HG03159 (cell line): Measurements from ENCODE around the gene CLEC5A.
A peak's percentile ranks its signal among the peaks of the same experiment; 100 is the strongest.
"Not testable (repeated sequence)": the region's sequence is repeated elsewhere in the genome, so short reads cannot be mapped to it uniquely, and the experiment has no call there.

ENCODE experiments used
- ATAC-seq: cut with Tn5 transposase; IDR thresholded peaks from one replicate; pipeline ENCODE4 v1.9.1; 2021; ENCODE audit warnings: mild to moderate bottlenecking, moderate library complexity; ENCODE audit not compliant: unreplicated experiment

The CLEC5A gene

DNA sequence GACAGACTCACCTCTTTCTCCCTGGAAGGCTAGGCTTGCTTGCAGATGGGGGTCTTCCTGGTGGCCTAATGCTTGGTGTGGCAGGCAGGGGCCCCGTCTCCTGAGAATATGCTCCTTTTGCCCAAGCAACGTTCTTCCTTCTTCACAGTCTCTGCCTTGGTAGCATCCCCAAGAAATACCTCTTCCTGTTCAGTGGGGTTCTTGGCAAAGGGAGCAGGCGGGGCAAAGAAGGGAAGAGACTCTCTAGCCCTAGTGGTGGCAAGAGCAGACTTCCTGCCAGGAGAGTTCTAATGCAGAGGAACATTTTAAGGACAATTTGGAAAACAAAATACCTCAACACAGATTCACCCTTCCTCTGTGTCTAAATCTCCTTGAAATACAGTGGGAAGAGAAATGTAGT lies at the start of gene CLEC5A:
TSS of gene CLEC5A (minus strand) at position 179 of the 400 bp plus-strand sequence. CDS start 682 bp downstream, outside the sequence.
- no peak for ATAC-seq

DNA sequence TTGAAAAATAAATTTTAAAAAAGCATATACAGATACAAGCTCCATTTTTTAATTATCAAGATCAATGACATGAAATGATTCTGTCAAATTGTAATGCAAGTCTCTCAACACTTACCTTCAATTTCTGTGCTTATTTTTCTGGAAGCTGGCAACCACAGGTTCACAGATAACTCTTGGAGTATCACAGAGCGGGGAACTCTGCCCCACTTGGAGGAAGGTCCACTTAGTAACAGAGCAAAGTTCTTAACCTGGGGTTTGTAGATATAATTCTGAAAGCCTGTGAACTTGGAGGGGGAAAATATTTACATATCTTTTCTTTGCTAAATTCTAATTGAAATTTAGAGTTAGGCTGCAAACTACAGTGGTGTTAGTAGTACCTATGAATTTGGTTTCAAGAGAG lies 46.6 kb upstream of the CLEC5A start:
- no peak for ATAC-seq

DNA sequence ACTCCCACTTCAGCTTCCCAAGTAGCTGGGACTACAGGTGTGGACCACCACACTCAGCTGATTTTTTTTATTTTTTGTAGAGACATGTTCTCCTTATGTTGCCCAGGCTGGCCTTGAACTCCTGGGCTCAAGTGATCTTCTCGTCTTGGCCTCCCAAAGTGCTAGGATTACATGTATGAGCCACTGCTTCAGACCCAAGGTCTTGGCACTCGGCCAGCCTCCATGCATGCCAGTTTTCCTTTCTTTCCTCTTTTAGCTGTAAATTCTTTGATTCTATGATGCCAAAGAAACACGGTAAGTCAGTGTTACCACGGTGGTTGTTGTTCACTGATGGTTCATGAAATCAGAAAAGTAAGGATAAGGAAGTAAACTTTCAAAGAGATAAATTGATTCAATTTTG lies 45.9 kb upstream of the CLEC5A start:
- ATAC-seq: no peak

DNA sequence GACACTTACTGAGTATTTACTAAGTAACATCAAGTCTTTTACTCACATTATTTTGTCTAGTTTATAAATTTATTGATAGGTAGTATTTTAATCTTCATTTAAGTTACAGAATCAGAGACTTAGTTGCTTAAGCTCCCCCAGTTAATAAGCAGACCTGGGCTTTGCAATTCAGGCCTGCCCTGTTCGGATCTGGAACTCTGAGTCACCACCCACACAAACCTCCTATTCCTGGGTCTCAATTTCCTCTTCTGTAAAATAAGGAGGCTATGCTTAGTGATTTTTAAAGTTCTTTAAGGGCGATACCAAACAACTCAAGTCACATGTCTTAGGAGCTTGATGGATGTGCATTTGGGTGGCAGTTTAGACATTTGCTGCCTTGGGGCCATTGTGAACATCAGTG lies 45.4 kb upstream of the CLEC5A start:
- no peak for ATAC-seq

DNA sequence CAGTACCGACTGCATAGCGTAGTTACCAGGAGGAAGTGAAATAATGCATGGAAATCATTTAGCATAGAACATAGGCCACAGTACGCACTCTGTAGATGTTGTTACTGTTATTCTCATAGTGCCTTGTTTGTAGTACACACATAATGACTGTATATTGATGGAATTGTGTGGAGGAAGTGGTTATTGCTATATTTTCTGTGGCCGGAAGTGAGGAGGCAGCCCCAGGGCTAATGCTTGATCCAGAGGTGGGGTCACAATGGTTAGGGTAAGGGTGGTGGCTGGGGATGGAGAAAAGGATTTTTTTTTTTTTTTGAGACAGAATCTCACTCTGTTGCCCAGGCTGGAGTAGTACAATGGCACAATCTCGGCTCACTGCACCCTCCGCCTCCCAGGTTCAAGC lies 44.4 kb upstream of the CLEC5A start:
- no peak for ATAC-seq

DNA sequence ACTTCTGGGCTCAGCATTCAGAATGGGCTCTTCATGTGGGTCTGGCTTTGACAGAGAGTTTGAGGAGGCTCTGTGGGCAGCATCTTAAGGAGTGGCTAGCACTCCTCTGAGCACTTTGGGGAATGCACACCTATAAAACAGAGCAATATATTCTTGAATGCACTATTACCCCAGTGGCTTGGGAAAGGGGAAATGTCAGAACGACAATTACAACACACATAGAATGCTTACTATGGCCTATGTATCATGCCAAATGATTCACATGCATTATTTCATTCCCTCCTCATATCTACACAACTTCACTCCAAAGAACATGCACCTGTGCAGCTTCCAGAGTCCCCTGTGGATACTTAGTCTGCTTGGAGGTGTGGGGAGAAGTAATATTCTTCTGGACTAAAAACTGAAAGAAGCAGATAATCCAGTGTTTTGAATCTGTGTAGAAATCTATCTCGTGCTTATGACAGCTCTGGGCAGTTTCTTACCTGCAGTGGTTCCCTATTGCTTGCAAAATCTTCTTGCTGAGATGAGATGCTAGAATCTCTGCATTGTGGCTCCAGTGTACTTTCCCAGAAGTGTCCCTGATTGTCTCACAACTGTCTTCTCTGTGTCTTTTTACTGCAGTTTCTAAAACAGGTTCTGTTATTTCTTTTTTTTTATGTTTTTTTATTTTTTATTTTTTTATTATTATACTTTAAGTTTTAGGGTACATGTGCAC lies 43.4 kb upstream of the CLEC5A start:
- no peak for ATAC-seq

DNA sequence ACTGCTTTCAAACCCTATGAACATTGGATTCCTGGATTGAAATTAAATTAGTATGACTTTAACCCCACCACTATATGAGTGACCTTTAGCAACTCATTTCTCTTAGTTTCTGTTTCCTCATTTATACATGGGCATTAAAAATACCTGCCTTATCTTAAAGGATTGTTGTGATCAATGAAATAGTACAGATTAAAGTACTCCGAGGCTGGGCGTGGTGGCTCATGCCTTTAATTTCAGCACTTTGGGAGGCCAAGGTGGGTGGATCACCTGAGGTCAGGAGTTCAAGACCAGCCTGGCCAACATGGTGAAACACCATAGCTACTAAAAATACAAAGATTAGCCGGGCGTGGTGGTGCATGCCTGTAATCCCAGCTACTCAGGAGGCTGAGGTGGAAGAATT lies 41.0 kb upstream of the CLEC5A start:
- ATAC-seq: not testable (repeated sequence)

DNA sequence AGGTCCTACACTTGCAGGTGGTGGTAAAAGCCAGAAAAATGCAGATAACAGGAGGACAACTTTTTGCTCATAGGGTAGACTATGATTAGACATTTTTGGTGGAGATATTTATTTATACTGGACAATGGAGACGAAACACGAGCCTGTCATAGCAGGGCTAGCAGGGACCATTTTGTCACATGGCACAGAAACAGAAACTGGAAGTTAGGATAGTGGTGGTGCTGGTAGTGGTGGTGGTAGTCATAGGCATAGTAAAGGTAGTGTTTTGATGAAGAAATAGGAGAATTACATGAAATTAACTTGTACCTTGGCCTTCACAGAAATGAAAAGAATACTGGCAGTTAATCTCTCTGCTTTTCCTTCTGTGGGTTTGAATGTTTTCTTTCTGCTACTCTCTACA lies 40.1 kb upstream of the CLEC5A start:
- no peak for ATAC-seq

DNA sequence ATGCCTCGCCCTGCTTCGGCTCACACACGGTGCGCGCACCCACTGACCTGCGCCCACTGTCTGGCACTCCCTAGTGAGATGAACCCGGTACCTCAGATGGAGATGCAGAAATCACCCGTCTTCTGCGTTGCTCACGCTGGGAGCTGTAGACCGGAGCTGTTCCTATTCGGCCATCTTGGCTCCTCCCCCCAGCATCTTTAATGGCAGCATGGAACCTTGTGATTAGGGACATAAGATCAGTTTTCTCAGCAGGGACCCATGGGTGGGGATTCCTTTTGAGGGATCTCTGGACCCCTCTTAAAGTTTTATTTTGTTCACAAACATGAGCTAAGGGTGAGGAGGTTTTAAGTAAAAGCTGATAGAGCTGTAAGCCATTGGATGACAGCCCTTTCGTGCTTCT lies 39.2 kb upstream of the CLEC5A start:
- ATAC-seq: not testable (repeated sequence)

DNA sequence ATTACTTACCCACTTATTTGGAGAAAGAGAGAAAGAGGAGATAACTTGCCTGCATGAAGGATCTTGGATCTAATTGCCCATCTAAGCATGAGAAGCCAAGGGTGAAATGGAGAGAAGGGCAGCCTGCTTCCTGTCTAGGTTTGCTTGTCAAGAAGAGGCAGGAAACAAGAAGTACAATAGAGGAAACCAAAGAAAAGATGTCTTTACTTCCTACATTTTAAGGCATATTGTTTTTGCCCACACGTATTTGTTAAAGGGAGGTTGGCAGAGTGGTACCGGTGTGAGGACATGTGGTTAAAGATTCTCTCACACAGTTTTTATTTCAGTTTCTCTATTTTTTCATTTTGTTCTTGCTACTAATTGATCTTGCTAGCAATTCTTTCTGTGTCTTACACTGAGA lies 32.8 kb upstream of the CLEC5A start:
- no peak for ATAC-seq

DNA sequence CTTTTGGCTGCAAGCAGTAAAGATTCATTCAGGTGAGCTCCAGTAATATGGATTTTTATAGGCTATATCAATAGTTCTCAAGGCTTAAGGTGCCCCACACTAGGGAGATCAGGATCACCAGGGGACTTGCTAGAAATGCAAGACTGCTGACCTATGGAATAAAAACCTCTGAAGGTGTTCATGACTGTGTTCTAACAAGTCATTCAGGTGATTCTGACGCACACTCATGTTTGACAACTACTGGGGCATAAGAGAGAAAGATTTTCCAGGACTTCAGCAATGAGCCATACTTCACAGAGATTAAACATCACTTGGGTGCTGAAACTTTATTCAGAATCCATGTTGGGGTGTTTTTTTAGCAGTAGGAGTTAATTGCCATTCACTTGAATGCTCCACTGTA lies 31.6 kb upstream of the CLEC5A start:
- no peak for ATAC-seq

DNA sequence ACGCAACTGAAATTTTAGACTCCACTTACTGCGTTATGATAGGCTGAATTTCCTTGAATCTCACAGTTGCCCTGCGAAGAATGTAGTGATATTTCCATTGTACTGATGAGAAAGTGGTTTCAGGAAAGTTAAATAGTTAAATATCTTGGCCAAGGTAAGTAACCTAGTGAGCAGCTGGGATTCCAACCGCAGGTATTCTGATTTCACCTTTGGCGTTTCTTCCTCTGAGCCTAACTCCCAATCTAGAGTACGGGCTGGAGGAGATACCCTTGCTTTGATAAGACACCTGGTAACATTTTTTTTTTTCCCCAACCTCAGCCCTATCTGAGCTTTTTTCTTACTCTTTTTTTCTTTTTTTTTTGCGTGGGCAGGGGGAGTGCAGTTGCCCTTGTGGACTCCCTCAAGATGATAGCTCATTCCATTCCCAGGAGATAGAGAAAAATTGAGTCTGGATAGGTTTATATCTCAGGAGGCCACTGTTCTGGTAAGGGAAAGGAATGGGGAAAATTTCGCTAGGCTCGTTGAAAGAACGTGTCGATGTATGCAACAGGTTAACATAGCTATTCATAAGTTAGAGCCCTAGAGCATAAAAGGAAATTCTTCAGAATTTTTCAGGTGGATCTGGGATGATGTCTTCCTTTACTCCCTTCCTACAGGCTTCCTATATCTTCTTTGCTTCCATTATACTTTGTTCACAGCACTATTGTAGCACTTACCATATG lies 29.9 kb upstream of the CLEC5A start:
- no peak for ATAC-seq

DNA sequence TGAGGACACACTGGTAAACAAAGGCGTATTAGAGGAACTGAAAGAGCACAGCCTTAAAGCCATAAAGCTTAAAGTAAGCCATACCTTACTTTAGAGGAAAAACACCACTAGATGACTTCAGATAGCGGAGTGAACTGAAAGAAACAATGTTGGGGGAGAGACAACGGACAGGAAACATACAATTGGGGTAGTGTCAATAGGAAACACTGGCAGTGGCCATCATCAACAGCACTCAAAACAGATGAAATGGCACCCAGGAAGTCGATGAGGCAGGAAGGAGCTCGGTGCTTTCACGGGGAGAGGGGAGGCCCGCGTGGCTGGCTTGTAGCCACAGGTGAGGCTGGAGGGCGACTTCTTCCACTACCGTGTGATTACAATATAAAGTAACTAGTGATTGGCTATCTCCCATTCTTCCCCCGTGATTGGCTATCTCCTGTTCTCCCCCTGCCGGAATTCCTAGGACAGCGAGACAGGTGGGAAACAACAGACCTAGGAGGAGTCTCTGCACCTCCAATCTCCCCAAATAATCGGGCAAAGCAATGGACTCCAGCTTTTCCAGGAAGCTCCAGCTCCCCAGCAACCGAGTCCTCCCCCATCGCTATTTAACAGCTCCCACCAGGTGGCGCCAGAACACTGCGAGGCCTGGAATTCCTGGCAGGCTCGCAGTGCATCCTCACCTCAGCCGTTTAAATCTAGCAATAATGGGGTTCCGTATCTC lies 29.2 kb upstream of the CLEC5A start:
- peak; percentile 83 for ATAC-seq

DNA sequence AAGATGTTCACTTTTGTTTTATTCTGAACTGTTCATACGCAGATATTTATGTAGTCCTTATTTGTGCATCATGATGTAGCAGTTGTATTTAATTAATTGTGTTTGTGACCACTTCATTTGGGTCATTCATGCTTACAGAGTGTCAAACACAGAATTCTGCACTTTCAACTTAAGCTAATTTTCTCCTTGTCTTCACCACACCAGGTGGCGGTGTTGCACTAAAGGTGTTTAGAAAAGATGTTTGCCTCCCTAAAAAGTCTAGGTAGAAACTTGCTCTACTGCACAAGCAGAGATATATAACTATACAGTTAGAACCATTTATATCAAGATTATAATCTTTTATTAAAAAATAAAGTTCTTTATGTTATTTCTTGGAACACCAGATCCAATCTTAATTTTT lies 28.1 kb upstream of the CLEC5A start:
- no peak for ATAC-seq

DNA sequence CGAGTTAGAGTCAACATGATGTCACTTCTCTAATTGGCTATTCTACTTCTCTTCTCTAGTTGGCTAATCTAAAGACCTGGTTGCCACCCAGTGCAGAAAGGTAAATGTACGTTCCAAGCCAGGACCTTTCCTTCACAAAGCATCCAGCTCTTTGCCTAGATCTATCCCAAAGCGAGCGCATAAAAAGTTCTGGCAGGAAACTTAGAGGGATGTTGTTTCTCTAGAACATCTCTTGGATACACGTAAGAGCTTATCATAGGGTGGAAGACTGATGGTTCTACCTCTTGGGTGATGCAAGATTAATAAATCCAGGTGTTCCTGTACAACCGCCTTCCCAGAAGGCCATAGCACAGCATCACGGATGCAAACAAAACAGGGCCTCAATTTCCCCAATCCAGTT lies 26.9 kb upstream of the CLEC5A start, which contains the start of gene TAS2R38:
TSS of gene TAS2R38 (minus strand) at position 101 of the 400 bp plus-strand sequence. CDS start at position 17, 84 bp downstream.
- no peak for ATAC-seq

DNA sequence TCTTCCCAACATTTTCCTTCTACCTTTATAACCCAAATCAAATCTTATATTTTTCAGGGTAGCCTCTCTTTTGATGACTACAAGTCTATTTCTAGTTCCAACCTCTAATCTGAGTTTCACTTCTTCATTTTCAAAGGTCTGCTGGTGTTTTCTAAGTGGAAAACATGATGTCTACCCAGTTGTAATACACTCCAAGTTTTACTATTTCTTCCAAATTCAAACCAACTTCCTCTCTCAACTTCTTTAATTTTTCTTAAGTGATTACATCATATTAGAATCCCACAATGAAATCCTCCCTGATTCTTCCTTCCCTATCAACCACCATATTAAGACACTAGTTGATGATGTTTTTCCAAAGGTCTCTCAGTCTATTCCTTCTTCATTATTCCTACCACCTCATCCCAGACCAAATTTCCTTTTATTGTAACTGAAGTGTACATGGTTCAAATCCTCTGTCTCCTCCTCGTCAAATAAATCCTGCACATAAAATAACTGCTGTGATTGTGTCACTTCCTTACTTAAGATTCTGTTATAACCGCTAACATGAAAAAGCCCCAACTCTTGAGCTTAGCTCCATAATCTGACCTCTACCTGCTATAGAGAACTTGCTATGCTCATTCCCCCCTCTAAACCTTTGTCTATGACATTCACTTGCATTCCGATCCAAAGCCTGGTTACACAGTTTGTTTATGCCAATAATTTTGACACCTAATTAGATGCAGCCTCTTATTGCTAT lies 14.1 kb upstream of the CLEC5A start:
- peak; percentile 94 for ATAC-seq

DNA sequence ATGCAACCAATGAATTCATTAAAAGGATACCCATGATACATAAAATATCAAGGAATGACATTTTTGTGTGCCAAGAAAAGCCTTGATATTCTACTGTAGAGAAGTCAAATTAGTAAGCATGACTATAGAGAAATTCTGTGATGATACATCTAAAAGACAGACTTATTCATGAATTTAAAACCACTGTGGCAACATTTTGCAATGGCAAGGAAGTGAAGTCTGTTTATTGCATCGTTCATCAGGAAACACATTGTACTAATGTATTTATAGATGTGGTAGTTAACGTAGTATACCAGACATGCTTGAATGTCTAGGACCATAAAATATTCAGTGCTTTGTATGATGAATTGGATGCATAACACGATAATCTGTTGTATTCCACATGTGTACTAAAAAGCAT lies 9.3 kb upstream of the CLEC5A start:
- no peak for ATAC-seq

DNA sequence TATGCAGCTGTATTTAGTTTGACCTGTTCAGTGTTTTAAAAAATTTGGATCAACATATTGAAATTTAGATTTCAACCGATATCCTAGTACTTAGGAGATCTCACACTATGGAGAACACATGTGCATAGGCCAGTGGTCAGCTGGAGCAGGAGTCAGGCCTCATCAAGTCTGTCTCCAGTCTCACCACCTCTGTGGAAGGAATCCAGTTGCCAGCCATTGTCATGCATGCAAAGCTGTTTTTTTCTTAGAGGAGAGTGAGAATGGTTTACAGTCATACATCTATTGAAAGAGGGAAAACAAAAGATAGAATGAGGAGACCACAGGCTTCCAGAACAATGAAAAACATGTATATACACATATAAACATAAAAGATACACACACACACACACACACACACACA lies 7.6 kb upstream of the CLEC5A start:
- no peak for ATAC-seq

DNA sequence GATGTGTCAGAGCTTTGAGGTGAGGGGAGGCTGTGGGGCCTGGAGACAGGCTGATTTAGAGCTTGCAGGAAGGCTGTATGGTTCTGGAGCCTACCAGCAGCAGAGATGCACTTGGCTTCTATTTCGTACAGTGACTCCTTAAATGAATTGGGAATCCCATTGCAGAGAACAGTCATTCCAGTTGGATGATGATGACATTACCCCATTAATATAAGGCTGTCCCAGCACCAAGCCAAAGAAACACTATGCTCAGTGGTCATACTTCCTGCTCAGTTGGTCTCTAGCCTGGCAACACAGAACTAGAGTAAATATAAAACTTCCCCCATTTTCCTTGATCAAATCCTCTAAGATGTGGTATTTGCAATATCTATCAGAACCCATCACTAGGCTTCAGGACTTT lies 5.7 kb upstream of the CLEC5A start:
- no peak for ATAC-seq

DNA sequence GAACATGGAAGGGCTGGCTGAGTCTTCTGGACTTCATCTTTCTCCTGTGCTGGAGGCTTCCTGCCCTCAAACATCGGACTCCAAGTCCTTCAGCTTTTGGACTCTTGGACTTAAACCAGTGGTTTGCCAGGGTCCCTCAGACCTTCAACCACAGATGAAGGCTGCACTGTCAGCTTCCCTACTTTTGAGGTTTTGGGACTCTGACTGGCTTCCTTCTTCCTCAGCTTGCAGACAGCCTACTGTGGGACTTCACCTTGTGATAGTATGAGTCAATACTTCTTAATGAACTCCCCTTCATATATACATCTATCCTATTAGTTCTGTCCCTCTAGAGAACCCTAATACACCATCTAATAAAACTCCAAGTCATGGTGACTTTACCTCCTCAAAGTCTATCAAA lies 4.0 kb upstream of the CLEC5A start:
- ATAC-seq: no peak

DNA sequence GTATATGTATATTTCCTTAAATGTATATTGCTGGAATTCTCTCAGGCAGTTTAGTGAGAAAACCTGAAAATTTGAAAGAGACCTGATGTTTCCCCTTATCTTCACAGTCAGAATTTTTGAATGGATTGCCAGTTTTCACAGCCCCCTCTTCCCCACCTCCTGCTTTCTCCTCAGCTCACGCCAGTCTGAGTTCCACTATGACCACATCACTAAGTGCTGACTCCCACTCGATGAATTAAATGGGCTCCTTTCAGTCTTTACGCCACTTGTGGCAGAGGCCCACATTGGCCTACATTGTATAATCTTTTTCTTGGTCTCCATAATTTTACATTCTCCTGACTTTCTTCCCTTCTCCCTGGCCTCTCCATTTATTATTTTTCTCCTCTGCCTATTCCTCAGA lies 3.1 kb upstream of the CLEC5A start:
- no peak for ATAC-seq
